Activated naive CD8-positive, alpha-beta T cell treated with anti-CD3 and anti-CD28 coated beads for 36 hours (primary cell): ENCODE results near the gene TAMALIN. TPM values are rescaled to one million over a fixed set of nuclear protein-coding genes. Genes with fewer than 3 reads are reported as not detected.

Experiments used
- DNase-seq: peaks from one replicate; pipeline ENCODE4 v3.0.0; 2021
- H3K27ac Mint-ChIP-seq: one replicate; pipeline ENCODE4 v1.8.0; 2022; ENCODE audit warnings: mild to moderate bottlenecking, moderate library complexity, mixed read lengths
- H3K27me3 Mint-ChIP-seq: one replicate; pipeline ENCODE4 v1.8.0; 2022; ENCODE audit warnings: mild to moderate bottlenecking, mixed read lengths
- H3K36me3 Mint-ChIP-seq: one replicate; pipeline ENCODE4 v1.8.0; 2021; ENCODE audit warnings: mild to moderate bottlenecking, mixed read lengths
- H3K4me1 Mint-ChIP-seq: one replicate; pipeline ENCODE4 v1.8.0; 2021; ENCODE audit warnings: mixed read lengths
- H3K4me3 Mint-ChIP-seq: one replicate; pipeline ENCODE4 v1.8.0; 2022; ENCODE audit warnings: mild to moderate bottlenecking, moderate library complexity, mixed read lengths
- H3K9me3 Mint-ChIP-seq: one replicate; pipeline ENCODE4 v1.8.0; 2022; ENCODE audit warnings: mixed read lengths
- total RNA-seq, 2 experiments: library from RNA; stranded (reverse); gene quantifications; one replicate each; pipeline ENCODE4 v1.2.3, GENCODE V29; 2021

The TAMALIN gene
- total RNA-seq, 2 experiments from 2014 or later = 9.1 to 11.3 TPM

- no peaks in the 10 kb centered on the region for H3K27me3 Mint-ChIP-seq
- no peak for DNase-seq
- peak overlapping the region; percentile 87 for H3K27ac Mint-ChIP-seq
- no peaks in the 10 kb centered on the region for H3K9me3 Mint-ChIP-seq
- peaks cover 5% of the 10 kb centered on the region for H3K36me3 Mint-ChIP-seq
- H3K4me1 Mint-ChIP-seq = peaks cover 45% of the 10 kb centered on the region
- peak overlapping the region; percentile 75 for H3K4me3 Mint-ChIP-seq
Observed at GRCh38 chr12:52033446-52034140, 26.8 kb downstream of the TAMALIN start.

GRCh38 chr12:52035190-52035589 is 28.4 kb downstream of the TAMALIN start:
- Mint-ChIP-seq H3K36me3 (peaks cover 11% of the 10 kb centered on the region), H3K27ac (no peak overlapping the region), H3K9me3 (no peaks in the 10 kb centered on the region), H3K4me3 (peak overlapping the region; percentile 25), H3K27me3 (no peaks in the 10 kb centered on the region), H3K4me1 (peaks cover 61% of the 10 kb centered on the region)
- no peak for DNase-seq

DNA sequence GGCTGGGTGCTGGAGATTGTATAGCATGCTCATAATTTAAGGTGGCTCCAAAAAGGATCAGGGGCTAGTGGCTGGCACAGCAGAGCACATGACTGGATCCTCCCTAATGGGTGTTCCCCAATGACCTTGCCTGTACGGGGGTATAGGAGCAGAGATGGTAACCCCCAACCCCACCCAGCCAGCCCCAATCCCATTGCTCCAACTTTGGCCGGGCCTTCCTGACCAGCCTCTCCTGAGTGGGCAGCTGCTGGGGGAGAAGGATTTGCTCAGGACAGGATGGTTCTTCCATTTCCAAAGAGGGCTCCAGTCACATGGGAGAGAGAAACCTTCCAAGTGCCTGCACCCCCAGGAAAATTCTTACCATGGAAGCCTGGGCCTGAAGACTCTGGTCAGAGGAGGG is 29.2 kb downstream of the TAMALIN start:
- no peaks in the 10 kb centered on the region for H3K9me3 Mint-ChIP-seq
- H3K27ac Mint-ChIP-seq = peak overlapping the region; percentile 69
- no peak for DNase-seq
- H3K4me1 Mint-ChIP-seq = peaks cover 68% of the 10 kb centered on the region
- peak overlapping the region; percentile 60 for H3K4me3 Mint-ChIP-seq
- no peaks in the 10 kb centered on the region for H3K27me3 Mint-ChIP-seq
- peaks cover 15% of the 10 kb centered on the region for H3K36me3 Mint-ChIP-seq

- H3K27me3 Mint-ChIP-seq = no peaks in the 10 kb centered on the region
- peak overlapping the region; percentile 60 for H3K4me3 Mint-ChIP-seq
- H3K27ac Mint-ChIP-seq = peak overlapping the region; percentile 69
- peaks cover 75% of the 10 kb centered on the region for H3K4me1 Mint-ChIP-seq
- DNase-seq = peak; percentile 85
- no peaks in the 10 kb centered on the region for H3K9me3 Mint-ChIP-seq
- H3K36me3 Mint-ChIP-seq = peaks cover 18% of the 10 kb centered on the region
Observed at GRCh38 chr12:52036587-52037171, 29.9 kb downstream of the TAMALIN start.

GRCh38 chr12:52037248-52037861 is 30.6 kb downstream of the TAMALIN start:
- peak overlapping the region; percentile 83 for H3K4me3 Mint-ChIP-seq
- H3K27me3 Mint-ChIP-seq = no peaks in the 10 kb centered on the region
- peak; percentile 60 for DNase-seq
- peak overlapping the region; percentile 80 for H3K27ac Mint-ChIP-seq
- peaks cover 80% of the 10 kb centered on the region for H3K4me1 Mint-ChIP-seq
- H3K36me3 Mint-ChIP-seq = peaks cover 25% of the 10 kb centered on the region
- H3K9me3 Mint-ChIP-seq = no peaks in the 10 kb centered on the region

GRCh38 chr12:52038447-52038846 is 31.7 kb downstream of the TAMALIN start:
- Mint-ChIP-seq H3K36me3 (peaks cover 28% of the 10 kb centered on the region), H3K9me3 (no peaks in the 10 kb centered on the region), H3K4me3 (peak overlapping the region; percentile 83), H3K27me3 (no peaks in the 10 kb centered on the region), H3K27ac (peak overlapping the region; percentile 80), H3K4me1 (peaks cover 79% of the 10 kb centered on the region)
- no peak for DNase-seq

DNA sequence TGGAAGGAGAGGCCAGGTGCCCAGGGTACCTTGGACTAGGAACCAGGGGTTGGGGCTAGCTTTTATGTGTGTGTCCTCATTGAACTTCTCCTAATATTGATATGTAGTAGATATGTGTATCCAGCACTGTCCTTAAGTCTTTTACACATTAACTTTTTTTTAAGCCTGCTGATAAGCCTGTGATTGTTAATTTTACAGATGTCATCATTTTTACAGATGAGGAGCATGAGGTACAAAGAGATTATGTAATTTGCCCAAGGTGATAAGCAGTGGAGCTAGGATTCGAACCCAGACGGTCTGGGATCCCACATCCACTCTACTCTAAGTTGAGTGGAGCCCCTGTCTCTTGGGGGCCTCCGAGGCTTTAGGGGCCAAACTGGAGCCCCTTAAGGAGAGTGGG is 34.3 kb downstream of the TAMALIN start:
- Mint-ChIP-seq H3K27ac (no peak overlapping the region), H3K4me1 (peaks cover 61% of the 10 kb centered on the region), H3K4me3 (peak overlapping the region; percentile 83), H3K36me3 (peaks cover 34% of the 10 kb centered on the region), H3K9me3 (no peaks in the 10 kb centered on the region), H3K27me3 (no peaks in the 10 kb centered on the region)
- no peak for DNase-seq

- peak overlapping the region; percentile 50 for H3K27ac Mint-ChIP-seq
- peaks cover 34% of the 10 kb centered on the region for H3K36me3 Mint-ChIP-seq
- peak overlapping the region; percentile 74 for H3K4me3 Mint-ChIP-seq
- no peaks in the 10 kb centered on the region for H3K27me3 Mint-ChIP-seq
- DNase-seq = peak; percentile 55
- H3K4me1 Mint-ChIP-seq = peaks cover 58% of the 10 kb centered on the region
- no peaks in the 10 kb centered on the region for H3K9me3 Mint-ChIP-seq
Observed at GRCh38 chr12:52041695-52042123, 35.0 kb downstream of the TAMALIN start.

DNA sequence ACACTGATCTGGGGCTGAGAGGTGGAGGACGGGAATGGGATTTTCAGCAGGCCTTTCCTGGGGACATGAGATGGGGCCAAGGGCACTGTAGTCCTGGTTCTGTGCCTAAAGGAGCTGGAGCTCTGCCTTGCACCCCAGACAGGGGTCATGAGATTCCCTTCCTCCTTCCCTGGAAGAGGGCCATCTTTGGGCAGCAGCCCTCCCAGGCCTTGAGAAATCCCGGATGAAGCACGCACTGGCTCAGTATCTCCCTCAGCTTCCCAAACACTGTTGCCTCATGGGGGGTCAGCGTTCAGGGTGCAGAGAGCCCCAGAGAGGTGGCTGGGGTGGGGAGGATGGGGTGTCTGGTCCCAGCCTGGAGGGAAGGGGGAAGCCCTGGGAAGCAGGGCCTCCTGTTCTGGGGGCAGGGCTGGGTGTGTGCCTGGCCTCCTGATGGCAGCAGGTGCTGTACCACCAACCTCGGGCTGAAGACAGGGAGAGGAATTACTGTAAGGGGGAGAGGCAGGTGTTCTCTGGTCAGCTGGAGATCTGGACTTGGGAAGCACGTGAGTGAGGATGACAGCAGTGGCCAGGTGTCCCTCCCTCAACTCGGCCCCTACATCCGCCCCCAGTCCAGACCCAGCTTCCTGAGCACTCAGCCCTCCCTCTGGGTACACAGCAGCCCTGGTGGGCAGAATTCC is 36.1 kb downstream of the TAMALIN start:
- Mint-ChIP-seq H3K27ac (no peak overlapping the region), H3K4me3 (peak overlapping the region; percentile 74), H3K9me3 (no peaks in the 10 kb centered on the region), H3K36me3 (peaks cover 36% of the 10 kb centered on the region), H3K4me1 (peaks cover 58% of the 10 kb centered on the region), H3K27me3 (no peaks in the 10 kb centered on the region)
- DNase-seq = no peak

DNA sequence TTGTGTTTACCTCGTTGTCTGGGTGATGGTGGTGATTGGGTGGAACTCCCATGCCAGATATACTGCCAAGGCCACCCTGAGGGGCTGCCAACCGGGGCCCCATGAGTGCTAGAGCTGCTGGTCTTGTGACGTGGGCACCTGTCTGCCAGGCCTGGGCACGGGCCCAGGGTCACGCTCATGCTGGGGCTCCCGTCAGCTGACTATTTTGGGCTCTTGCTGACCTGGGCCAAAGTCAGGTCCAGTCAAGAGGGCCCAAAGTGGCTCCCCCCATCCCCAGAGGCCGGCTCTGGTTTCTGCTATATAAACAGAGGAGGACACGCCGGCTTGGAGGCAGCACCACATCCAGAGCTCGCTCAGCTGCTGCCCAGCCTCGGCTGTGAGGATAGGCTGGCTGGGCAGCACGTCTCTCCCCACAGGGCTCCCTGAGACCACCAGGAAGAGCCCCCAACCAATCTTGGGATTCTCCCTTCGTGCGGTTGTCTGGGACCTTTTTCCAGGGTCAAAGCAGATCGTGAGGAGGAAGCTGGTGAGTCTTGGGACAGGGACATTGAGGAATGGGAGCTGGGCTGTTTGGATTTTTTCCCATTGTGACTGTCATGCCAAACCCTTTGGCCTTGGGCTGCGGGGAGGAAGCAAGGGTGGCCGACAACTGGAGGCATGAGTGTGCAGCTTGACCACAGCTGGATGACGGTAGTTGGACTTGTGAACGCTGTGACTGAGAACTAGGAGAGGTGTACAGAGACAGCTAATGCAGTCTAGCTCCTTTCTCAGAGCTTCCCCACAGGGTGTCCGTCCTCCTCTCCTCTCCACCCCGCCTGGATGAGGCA is 36.9 kb downstream of the TAMALIN start:
- H3K4me1 Mint-ChIP-seq = peaks cover 54% of the 10 kb centered on the region
- no peak for DNase-seq
- H3K36me3 Mint-ChIP-seq = peaks cover 33% of the 10 kb centered on the region
- H3K9me3 Mint-ChIP-seq = no peaks in the 10 kb centered on the region
- no peaks in the 10 kb centered on the region for H3K27me3 Mint-ChIP-seq
- no peak overlapping the region for H3K4me3 Mint-ChIP-seq
- H3K27ac Mint-ChIP-seq = no peak overlapping the region

DNA sequence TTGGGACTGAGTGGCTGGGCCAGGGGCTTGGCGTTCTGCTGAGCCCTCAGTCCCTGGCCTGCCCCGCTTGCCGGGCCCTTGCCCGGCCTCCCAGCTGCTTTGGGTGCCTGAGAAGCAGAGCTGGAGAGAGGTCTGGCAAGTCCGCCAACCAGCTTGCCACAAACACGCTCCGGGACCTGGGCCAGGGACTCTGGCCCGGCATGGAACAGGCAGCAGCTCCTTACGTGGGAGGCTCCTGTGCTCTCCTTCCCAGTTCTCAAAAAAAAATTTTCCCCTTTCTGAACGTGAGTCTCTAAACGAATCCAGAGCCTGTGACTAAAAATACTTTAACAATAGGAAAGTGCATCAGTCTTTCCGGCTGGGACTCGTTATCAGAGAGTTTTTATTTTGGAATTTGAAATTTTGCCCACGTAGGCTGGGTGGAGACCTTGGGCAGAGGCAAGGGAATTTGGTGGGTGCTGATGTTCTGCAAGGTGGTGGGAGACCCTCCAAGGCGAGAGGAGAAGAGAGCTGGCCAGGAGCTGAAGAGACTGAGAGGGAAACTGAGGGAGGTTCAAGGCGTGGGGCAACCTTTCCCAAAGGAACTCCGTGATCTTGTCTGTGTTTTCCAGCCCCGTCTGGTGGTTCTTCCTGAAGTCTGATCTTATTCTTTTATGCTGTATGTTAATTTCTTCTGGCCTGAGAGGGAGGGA is 37.7 kb downstream of the TAMALIN start:
- H3K36me3 Mint-ChIP-seq = peaks cover 31% of the 10 kb centered on the region
- no peaks in the 10 kb centered on the region for H3K27me3 Mint-ChIP-seq
- no peak overlapping the region for H3K27ac Mint-ChIP-seq
- no peak overlapping the region for H3K4me3 Mint-ChIP-seq
- H3K4me1 Mint-ChIP-seq = peaks cover 49% of the 10 kb centered on the region
- no peak for DNase-seq
- H3K9me3 Mint-ChIP-seq = no peaks in the 10 kb centered on the region

- Mint-ChIP-seq H3K27ac (no peak overlapping the region), H3K4me3 (no peak overlapping the region), H3K27me3 (no peaks in the 10 kb centered on the region), H3K36me3 (peaks cover 24% of the 10 kb centered on the region), H3K9me3 (no peaks in the 10 kb centered on the region), H3K4me1 (peaks cover 46% of the 10 kb centered on the region)
- no peak for DNase-seq
Observed at GRCh38 chr12:52045794-52046199, 39.1 kb downstream of the TAMALIN start.

GRCh38 chr12:52046859-52047258 is 40.1 kb downstream of the TAMALIN start:
- Mint-ChIP-seq H3K36me3 (peaks cover 25% of the 10 kb centered on the region), H3K27me3 (no peaks in the 10 kb centered on the region), H3K4me3 (no peak overlapping the region), H3K27ac (no peak overlapping the region), H3K4me1 (peaks cover 37% of the 10 kb centered on the region), H3K9me3 (no peaks in the 10 kb centered on the region)
- DNase-seq = no peak

GRCh38 chr12:52049286-52049685 is 42.5 kb downstream of the TAMALIN start:
- no peaks in the 10 kb centered on the region for H3K27me3 Mint-ChIP-seq
- no peaks in the 10 kb centered on the region for H3K9me3 Mint-ChIP-seq
- H3K4me3 Mint-ChIP-seq = peak overlapping the region; percentile 96
- peaks cover 32% of the 10 kb centered on the region for H3K36me3 Mint-ChIP-seq
- no peak for DNase-seq
- no peak overlapping the region for H3K27ac Mint-ChIP-seq
- peaks cover 33% of the 10 kb centered on the region for H3K4me1 Mint-ChIP-seq
